CD4-positive, alpha-beta T cell treated with Interleukin-15 for 1 hour (primary cell): Measurements from ENCODE around the gene PSMB11.

Source experiments
- DNase-seq: peaks from one replicate; pipeline ENCODE4 v3.0.0-alpha.2; 2020

Gene PSMB11

DNA sequence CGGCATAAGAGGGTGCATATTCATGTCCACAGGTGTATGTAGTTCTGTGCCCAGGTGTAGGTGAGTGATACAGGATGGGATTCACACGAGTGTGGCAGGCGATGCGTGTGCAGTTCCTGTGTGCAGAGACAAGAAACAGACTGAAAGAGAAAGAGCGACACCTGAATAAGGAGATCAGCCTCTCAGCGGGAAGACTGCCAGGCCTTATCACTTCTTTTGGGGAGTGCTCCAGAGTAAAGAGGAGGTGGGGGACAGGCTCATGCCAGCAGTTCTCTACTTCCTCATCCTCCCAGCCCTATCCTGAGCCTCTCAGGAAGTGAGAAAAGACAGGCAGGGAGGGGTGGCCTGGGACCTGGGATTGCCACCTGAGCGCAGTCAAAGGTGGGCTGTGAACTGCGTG lies 2.8 kb downstream of the PSMB11 start:
- no peak for DNase-seq

DNA sequence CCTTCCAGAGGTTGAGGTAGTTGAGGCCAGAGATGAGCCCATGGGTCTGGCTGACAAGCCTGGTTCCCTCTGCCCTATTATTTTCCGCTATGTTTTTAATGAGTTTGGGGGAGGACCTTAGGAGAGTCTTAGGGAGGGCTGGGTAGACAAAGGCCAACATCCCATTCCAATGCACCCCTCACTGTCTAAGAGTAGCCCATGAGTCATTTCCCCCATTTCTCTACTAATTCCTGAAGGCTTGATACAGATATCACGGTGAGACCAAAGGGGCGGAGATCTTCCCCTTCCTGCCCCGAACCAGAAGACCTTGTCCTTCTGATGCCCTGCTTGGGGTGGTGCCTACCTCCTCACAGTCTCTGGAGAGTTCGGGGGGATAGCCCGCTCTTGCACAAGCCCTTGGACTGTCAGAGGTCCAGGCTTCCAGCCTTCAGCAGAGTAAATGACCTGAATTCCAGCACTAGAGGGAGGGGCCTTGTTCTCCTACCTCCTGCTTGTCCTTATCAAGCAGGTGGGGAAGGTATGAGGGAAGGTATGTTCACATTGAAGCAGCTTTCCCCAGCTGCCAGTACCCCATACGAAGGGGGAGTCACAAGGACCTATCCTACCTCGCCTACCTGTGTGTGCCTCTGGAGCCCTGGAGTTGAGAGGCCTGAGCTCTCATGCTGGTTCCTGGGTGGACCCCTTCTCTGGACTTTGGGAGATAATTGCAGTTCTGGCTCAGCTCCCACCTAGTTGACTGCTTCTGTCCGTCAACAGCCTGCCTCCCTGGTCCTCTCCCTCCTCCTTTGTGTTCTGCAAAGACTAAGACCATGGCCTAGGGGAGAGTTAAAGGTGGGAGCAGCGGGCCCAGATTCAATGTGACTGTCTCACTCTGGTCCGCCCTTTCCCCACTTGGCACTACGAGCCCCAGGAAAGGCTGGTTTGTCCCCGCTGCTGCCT lies 3.7 kb downstream of the PSMB11 start:
- no peak for DNase-seq

DNA sequence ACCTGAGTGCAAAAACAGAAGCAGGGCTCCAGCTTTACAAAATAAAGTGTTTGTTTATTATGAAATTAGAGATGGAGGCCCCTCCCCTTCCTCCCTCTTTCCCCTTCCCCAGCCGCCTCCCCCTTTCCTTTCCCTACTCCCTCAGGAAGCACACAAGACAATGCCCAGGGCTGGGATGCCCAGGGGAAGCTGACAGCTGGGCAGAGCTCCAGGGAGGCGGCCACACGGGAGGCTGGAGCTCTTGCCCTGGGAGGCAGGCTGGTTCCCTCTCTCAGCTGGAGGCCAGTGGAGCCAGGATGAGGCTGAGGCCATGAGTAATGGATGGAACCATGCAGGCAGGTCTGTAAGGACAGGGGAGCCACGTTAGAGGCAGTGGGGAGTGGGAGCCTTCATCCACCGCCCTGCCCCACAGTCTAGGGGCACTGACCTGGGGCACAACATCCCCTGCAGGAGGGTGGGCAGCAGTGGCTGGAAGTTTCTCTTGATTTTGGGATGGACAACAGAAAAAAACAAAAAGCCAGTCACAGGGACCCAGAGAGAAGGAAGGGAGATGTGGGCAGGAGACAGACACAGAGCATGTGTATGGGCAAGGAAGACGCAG lies 5.1 kb downstream of the PSMB11 start:
- no peak for DNase-seq

DNA sequence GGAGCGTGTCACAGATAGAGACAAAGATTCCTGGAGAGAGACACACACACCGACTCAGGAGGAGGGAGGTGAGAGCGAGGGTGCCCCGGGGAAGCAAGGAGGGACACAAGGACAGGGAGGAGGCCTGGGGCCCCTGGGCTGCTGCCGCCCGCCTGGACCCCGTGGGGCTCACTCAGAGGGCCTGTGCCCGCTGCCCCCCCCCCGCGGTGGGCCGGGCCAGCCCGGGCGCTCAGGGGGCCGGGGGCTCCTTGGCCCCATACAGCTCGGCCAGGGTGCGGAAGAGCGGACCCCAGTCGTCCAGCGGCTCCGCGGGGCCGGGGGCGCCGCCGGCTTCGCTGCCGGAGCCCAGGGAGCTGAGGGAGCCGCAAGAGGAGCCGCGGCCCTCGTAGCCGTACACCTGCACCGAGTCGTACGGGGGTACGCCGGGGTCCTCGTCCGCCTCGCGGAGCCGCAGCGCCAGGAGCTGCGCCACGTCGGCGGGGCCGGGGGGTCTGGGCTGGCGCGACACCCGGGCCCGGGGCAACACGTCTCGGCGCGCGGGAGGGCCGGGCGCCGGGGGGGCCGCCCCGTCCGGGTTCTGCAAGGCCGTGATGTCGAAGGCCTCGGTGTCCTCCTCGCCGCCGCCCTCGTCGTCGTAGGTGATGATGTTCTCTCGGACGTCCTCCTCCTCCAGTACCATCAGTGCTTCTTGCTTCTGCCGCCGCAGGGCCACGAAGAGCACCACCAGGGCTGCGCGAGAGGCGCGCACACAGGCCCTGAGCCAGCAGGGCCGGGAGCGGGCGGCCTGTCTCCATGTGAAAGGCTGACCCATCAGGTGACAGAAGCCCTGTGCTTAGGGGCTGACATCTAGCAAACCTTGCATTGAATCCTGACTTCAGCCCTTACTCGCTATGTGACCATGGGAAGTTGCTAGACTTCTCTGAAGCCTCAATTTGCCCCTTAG lies 6.0 kb downstream of the PSMB11 start:
- DNase-seq: no peak

DNA sequence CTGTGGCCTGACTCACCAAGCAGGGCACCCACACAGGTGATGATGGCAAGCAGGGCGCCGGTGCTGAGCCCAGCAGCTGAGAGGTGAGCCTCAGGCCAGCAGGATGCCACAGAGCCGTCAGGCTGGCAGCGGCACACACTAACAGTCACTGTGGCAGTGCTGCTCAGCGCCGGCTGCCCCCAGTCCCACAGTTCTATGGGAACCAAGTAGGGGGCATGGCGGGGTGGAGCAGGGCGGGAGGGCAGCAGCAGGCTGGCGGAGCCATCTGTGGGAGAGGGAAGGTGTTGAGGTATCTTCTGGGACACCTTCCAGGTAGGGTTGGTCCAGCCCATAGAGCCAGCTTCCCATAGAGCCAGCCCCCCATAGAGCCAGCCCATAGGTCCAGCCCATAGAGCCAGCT lies 7.0 kb downstream of the PSMB11 start:
- no peak for DNase-seq

DNA sequence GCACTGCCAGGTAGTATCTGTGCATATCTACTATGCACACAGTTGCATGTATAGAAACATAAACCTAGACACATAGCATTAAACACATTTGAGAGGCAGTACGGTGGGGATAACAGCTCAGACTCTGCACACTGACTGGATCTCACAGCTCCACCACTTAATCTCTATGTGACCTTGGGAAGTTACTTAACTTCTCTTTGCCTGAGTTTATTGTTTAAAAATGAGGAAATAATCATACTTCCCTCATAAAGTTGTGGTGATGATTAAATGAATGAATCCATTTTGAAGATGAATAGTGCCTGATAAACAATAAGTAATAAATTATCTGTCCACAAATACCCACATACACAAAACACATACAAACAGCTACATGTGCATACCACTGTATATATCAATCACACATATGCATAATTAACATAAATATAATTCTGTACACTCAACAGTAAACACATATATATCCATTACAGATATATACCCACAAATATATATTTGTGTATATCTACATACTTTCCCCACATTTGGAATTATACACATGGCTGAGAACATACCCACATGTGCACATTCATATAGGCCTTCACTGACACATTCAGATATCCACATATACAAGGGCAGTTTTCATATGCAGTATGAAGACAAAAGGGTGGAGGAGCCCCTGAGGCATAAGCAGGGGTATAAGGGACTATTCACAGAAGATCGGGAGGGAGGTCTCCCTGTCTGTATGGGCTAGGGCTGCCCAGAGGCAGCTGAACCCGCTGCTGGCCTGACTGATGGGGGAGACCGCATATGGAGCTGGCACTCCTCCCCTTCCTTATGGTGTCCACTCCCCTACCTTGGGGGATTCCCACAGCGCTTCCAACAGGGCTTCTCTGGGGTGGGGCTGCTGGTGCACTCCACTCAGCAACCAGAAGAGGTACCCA lies 9.4 kb downstream of the PSMB11 start:
- no peak for DNase-seq

DNA sequence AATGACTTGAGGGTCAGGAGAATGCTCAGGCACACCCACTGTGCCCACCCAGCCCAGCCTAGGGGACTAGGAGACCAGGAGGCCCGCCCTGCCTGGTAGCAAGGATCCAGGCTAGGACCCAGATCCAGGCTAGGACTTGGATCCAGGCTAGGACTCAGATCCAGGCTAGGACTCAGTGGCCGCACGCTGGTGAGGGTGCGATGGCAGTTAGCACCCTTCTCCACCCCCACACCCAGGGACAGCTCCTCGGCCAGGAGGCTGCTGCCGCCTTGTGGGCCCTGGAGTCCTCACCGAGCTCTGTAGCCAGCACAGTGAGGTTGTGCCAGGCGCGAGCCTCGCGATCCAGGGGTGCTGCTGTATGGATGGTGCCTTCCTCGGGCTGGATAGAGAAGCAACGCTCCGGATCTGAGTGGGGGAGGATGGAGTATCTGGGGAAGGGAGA lies 10.2 kb downstream of the PSMB11 start:
- no peak for DNase-seq

DNA sequence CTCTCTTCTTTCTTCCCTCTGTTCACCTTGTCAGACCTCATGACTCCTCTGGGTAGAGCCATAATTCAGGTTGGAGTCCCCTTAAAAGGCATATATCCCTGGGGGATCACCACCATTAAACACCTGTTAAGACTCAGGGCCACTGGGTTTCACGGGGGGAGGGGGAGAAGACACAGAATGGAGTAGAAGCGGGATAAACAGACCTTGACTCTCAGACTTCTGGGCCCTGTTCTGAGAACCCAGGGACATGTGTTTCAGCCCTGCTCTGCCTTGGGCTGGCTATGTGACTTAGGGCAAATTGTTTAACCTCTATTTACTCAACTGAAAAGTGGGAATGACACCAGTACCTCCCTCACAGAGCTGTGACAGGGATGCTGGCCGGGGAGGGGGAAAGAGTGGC lies 10.7 kb downstream of the PSMB11 start:
- DNase-seq: no peak

DNA sequence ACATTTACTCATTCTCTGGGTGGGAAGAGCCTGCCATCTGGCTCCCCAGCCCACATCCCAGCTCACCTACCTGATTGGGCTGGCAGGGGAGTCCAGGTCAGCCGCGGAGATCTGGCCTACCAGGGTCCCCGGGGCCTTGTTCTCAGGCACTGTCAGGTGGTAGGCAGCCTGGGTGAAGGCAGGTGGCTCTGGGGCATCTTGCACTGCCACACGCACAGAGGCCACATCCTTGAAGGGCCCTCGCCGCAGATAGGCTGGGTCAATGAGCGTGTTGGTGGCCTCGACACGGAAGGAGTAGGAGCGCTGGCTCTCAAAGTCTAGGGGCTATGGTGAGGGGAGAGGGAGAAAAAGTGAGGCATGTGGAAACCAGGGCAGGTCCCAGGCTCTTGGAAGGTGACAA lies 11.4 kb downstream of the PSMB11 start:
- DNase-seq: no peak

DNA sequence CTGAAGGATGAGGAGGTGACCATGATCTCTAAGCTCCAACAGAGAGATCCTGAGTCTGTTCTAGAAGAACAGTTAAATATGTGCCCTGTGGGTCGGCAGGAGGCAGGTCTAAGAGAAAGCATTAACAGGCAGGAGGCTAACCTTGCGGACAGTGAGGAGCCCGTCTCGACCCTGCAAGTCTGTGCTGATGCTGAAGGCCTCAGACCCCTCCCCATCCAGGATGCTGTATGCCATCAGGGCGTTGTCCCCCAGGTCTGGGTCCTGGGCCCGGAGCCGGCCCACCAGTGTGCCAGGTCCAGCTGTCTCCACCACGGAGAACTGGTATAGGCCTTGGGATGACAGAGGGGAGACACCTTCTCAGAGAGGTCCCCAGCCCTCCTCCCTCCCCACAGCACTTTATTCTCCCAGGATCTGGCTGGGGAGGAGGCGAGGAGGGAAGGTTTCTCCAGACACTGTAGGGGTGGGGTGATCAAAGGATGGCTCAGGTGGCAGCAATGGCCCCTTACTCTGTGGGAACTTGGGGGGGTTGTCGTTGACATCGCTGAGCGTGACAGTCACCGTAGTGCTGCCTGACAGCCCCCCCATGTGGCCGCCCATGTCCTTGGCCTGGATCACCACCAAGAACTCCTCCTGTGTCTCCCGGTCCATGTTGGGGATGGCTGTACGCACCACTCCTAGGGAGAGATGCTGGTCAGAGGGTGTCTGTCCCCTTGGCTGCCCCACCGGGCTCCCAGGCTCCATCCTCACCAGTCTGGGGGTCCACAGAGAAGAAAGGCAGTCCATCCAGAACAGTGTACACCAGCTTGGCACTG lies 12.2 kb downstream of the PSMB11 start:
- no peak for DNase-seq

DNA sequence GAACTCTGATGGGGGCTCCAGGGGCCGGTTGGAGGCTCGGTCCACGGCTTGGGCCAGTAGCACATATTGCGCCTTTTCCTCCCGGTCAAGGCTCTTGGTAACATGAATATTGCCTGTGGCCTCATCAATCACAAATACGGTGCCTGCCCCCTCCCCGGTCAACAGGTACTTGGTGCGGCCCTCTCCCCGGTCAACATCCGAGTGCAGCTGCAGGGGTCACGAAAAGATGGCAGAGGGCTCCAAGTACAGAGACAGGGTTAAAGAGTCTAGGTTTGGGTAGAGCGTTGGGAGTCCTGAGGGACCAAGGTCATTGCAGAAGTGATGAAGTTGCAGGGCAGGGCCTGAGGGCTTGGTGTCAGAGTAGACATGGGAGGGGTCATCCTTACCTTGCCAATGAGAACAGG lies 13.1 kb downstream of the PSMB11 start:
- DNase-seq: no peak

DNA sequence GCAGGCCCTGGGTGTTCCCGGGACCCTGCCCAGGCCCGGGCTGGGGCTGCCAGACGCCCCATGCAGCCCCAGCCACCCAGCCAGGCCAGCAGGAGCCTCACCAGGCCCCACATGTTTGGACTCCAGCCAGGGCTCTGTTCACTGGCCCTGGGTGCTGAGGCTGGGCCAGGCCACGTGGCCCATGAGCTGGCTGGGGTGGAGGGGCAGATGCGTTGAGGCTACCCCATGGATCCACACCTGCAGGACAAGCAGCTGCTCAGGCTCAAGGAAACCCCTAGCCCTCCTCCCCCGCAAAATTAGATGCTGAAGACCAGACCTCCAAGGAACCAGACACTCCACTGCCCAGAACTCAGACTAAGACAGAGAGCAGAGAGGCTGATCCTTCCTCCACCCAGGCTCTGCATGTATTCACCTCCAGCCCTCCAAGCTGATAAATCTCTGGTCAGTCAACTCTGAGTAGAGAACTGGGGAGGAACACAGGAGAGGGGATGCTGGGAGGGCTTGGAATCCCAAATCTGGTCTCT lies 13.7 kb downstream of the PSMB11 start:
- no peak for DNase-seq

DNA sequence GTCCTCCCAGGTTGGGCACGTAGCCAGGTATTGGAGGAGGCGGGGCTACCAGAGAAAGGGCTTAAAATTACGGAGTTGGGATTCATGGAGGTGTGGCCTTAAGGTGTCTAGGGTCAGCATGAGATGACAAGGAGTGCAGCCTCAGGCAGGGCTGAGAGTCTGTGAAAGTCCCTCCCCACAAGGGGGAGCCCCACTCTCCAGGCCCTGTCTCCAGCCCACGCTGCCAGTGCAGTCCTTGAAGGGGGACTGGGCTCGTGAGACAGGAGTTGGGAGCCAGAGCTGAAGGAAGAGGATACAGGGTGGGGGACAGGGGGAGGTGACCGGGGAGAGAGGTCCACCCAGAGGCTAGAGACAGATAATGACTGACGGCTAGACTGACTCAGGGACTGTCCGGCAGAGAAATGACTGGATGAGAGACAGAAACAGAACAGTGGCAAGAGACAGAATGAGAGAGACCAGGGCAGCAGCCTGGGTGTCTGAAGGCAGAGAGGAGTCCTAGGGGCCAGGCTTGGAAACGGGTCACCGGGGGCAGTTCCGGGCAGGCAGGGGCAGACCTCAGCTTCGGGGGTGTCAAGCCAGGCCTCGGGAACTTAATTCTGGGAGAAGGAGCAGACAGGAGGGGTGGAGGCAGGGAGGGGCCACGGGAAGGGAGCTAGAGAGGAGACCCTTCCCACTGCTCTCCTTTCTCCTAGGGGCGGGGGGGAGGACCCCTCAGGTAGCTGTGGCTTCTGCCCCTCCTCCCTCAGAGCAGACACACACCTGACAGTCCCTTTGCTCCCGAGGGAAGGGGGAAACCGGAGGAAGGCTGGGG lies 14.3 kb downstream of the PSMB11 start:
- DNase-seq: peak; percentile 74

DNA sequence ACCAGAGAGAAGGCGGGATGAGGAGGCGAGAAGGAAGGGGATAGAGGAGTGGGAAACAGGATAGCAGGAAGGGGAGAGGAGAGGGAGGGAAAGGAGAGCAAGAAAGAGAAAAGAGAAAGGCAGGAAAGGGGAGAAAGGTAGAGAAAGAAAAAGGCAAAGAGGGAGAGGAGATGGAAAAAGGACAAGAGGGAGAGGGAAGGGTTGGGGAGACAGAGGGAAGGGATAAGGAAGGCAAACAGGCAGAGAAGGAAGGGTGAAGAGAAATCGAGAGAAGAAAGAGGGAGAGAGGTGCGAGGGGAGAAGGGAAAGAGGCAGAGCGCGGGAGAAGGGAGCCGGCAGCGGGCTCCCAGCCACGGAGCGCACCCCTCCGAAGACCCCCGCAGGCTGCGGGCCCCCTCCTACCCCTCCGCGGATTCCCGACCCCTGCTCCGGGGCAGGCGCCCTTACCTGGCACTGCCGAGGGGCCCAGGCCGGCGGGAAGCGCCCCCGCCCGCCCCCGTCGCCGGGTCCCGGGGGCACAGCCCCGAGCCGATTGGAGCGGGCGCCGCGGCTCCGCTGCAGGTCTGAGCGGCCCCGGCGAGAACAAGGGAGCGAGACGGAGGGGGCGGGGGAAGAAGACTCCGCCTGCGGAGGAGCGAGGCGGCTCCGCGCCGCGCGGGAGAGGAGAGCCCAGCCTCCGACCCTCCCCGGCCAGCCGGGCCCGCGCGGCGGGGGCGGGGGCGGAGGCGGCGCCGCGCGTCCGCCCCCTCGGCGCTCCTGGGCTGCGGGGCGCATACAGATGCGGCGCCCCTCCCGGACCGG lies 15.1 kb downstream of the PSMB11 start, which contains the start of gene CDH24:
TSS of gene CDH24 (minus strand) at position 565 of the 801 bp plus-strand sequence. CDS start 1,787 bp downstream, outside the sequence.
- DNase-seq: peak; percentile 67

DNA sequence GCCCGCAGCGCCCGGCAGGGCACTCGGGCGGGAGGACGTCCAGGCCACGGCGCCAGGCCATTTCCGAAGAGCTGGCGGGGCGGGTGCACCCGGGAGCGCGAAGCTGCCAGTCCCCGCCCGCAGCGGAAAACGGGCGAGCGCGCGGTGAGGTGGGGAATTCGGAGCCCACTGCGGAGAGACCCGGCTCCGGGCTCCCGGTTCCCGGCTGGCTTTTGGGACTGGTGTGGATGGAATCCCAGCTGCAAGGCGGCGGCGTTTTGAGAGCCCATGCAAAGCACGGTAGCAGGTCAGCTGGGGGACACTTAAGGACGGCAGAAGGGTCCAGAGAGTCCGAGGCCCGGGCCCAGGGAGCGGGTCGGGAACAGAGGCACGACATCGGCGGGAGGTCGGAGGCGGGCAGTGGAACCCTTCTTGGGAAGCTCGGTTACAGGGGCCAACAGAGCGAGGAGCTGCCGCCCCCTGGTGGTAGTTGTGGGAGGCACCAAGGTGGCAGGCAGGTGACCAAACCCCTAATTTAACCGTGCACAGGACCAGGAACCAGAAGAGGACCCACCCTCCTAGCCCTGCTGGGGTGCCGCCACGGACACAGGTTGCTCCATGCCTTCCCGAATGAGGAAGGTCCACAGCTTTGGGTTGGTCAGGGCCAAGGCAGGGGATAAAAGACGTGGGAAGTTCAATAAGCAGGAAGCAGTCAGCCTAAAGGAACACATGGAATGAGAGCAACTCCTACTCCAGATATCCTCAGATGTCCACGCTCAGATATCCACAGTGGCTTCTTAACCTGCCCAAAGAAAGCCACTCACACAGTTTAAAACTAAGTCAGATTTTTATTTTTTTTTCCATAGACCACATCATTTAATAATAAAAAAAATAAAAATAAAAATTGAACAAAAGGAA lies 16.0 kb downstream of the PSMB11 start:
- DNase-seq: peak; percentile 82

DNA sequence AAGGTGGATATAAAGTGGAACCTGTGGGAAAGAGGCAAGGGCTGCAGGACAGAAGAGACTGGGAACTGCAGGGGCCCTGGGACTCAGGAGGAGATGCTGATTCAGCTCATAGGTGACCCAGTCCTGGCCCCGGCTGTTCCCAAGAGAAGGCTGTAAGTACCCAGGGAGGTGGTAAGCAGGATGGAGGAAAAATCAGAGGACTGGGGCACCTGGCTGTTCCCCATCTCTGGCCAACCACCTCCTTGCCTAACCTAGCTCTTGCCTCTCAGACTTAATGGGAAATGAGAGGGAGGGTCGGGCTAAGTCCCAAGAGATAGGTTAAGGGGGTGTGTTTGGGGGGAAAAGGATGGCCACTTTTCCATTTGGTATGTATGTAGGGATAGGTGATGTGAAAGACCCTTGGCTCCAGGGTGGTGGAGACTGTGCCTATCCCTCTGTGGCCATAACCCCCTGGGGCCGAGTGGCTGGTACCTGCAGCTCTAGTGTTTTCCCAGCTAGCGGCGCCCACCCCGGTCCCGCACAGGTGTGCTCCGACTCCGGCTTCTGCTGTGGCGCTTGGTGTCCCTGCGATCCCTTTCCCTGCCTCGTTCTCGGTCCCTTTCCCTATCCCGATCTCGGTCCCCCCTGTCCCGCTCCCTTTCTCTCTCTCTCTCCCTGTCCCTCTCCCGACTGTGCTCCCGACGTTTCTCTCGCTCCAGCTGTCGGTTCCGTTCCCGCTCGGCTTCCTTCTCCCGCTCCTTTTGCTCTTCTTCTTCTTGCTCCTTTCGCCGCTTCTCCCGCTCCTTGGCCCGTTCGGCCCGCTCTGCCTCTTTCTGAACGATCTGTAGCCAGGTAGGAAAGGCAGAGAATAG lies 16.9 kb downstream of the PSMB11 start:
- no peak for DNase-seq
